ENCODE data around the gene ZSCAN26.
A peak's percentile ranks its signal among the peaks of the same experiment; 100 is the strongest.

The ZSCAN26 gene

GRCh38 chr6:28220257-28221133, 46.4 kb upstream of the ZSCAN26 start:
- Histone ChIP-seq H2AFZ (ENCODE audit: low read depth, low read length, severe bottlenecking) (no peak overlapping the region), H3K27me3 (ENCODE audit: low read length) (no peaks in the 10 kb centered on the region), H3K27ac (ENCODE audit: low read depth, low read length) (no peak overlapping the region), H3K9me2 (replicated peaks; ENCODE audit: insufficient read depth, low read length) (no peaks in the 10 kb centered on the region), H3K79me2 (ENCODE audit: insufficient read depth, low read length) (peaks cover 2% of the 10 kb centered on the region; the same call in 1 of the 2 replicates), H3K4me2 (ENCODE audit: low read depth, low read length, poor library complexity, severe bottlenecking) (no peak overlapping the region), H3K36me3 (ENCODE audit: low read length) (no peaks in the 10 kb centered on the region), H4K20me1 (ENCODE audit: low read depth, low read length) (no peaks in the 10 kb centered on the region), H3K4me3 (ENCODE audit: insufficient read depth, low read length, poor library complexity, severe bottlenecking) (no peak overlapping the region), H3K9ac (ENCODE audit: low read length) (no peak overlapping the region), H3K9me3 (ENCODE audit: insufficient read depth, low read length) (no peaks in the 10 kb centered on the region), H3F3A (ENCODE audit: insufficient read depth) (0 out of 2 replicates have a peak, but pooled peaks cover 4% of the 10 kb centered on the region)
- no peak for TF ChIP-seq CTCF (IDR thresholded peaks at IDR 0.05; ENCODE audit: insufficient read depth, low read length, poor library complexity, severe bottlenecking)
- TF ChIP-seq EZH2phosphoT487 (conservative IDR thresholded peaks at IDR 0.05; ENCODE audit: low read length): no peak

GRCh38 chr6:28224131-28225055, 42.5 kb upstream of the ZSCAN26 start:
- H2AFZ ChIP-seq (ENCODE audit: low read depth, low read length, severe bottlenecking): peak overlapping the region; percentile 93
- no peak overlapping the region for H3K27ac ChIP-seq (ENCODE audit: low read depth, low read length)

More at GRCh38 chr6:28224131-28225055, 42.5 kb upstream of the ZSCAN26 start:
- peak overlapping the region; percentile 72 for H3K4me2 ChIP-seq (ENCODE audit: low read depth, low read length, poor library complexity, severe bottlenecking)
- H4K20me1 ChIP-seq (ENCODE audit: low read depth, low read length): no peaks in the 10 kb centered on the region
- peaks cover 10% of the 10 kb centered on the region for H3K79me2 ChIP-seq (ENCODE audit: insufficient read depth, low read length)
- peak overlapping the region; percentile 70 for H3K9ac ChIP-seq (ENCODE audit: low read length)
- H3K27me3 ChIP-seq (ENCODE audit: low read length): no peaks in the 10 kb centered on the region
- H3K9me2 ChIP-seq (replicated peaks; ENCODE audit: insufficient read depth, low read length): no peaks in the 10 kb centered on the region
- H3K36me3 ChIP-seq (ENCODE audit: low read length): peaks cover 4% of the 10 kb centered on the region
- H3K9me3 ChIP-seq (ENCODE audit: insufficient read depth, low read length): no peaks in the 10 kb centered on the region
- peaks cover 8% of the 10 kb centered on the region; the same call in 1 of the 2 replicates for H3F3A ChIP-seq (ENCODE audit: insufficient read depth)
- TF ChIP-seq CTCF (IDR thresholded peaks at IDR 0.05; ENCODE audit: insufficient read depth, low read length, poor library complexity, severe bottlenecking) (no peak), EZH2phosphoT487 (conservative IDR thresholded peaks at IDR 0.05; ENCODE audit: low read length) (no peak)
- H3K4me3 ChIP-seq (ENCODE audit: insufficient read depth, low read length, poor library complexity, severe bottlenecking): peak overlapping the region; percentile 79
